Activated CD4-positive, alpha-beta T cell treated with anti-CD3 and anti-CD28 coated beads, Interleukin-2, amount 50 U/mL, for 4 hours (primary cell): ENCODE results near the gene RHBDD1.

ENCODE experiments used
- DNase-seq, 2 experiments: peaks; one replicate each; pipeline ENCODE4 v3.0.0-alpha.2; 2020

RHBDD1 gene

GRCh38 chr2:226994775-226995174 is 158.9 kb downstream of the RHBDD1 start:
- no peak for DNase-seq

- no peak for DNase-seq
Observed at GRCh38 chr2:226995625-226996041, 159.8 kb downstream of the RHBDD1 start.

GRCh38 chr2:226999661-227000060 is 163.8 kb downstream of the RHBDD1 start:
- no peak for DNase-seq

GRCh38 chr2:227000123-227000522 is 164.3 kb downstream of the RHBDD1 start:
- DNase-seq = no peak

GRCh38 chr2:227004482-227004881 is 168.6 kb downstream of the RHBDD1 start:
- DNase-seq = no peak

GRCh38 chr2:227006189-227006897 is 170.5 kb downstream of the RHBDD1 start:
- no peak for DNase-seq

- DNase-seq = no peak
Observed at GRCh38 chr2:227007148-227007547, 171.3 kb downstream of the RHBDD1 start.

- DNase-seq = no peak
Observed at GRCh38 chr2:227007940-227008339, 172.1 kb downstream of the RHBDD1 start.

- no peak for DNase-seq
Observed at GRCh38 chr2:227010433-227010832, 174.6 kb downstream of the RHBDD1 start.

- no peak for DNase-seq
Observed at GRCh38 chr2:227013330-227013729, 177.5 kb downstream of the RHBDD1 start.

GRCh38 chr2:227013881-227014280 is 178.0 kb downstream of the RHBDD1 start:
- DNase-seq = no peak

- DNase-seq = no peak
Observed at GRCh38 chr2:227016894-227017293, 181.0 kb downstream of the RHBDD1 start.

GRCh38 chr2:227020416-227020815 is 184.6 kb downstream of the RHBDD1 start:
- DNase-seq = no peak

GRCh38 chr2:227022608-227023007 is 186.8 kb downstream of the RHBDD1 start:
- no peak for DNase-seq

GRCh38 chr2:227025510-227025909 is 189.7 kb downstream of the RHBDD1 start:
- no peak for DNase-seq

GRCh38 chr2:227029426-227030105 is 193.7 kb downstream of the RHBDD1 start:
- no peak for DNase-seq

- DNase-seq = no peak
Observed at GRCh38 chr2:227030789-227031188, 194.9 kb downstream of the RHBDD1 start.

GRCh38 chr2:227031379-227031778 is 195.5 kb downstream of the RHBDD1 start:
- DNase-seq = no peak

GRCh38 chr2:227033471-227034148 is 197.8 kb downstream of the RHBDD1 start:
- DNase-seq = no peak

GRCh38 chr2:227035711-227036367 is 200.0 kb downstream of the RHBDD1 start:
- DNase-seq = no peak

GRCh38 chr2:227036527-227036926 is 200.7 kb downstream of the RHBDD1 start:
- no peak for DNase-seq

GRCh38 chr2:227038550-227039189 is 202.8 kb downstream of the RHBDD1 start:
- DNase-seq = no peak

GRCh38 chr2:227043981-227044380 is 208.1 kb downstream of the RHBDD1 start:
- DNase-seq = no peak
